NOMO-1 treated with dmso at 0.1 percent for 144 hours (cell line): Measurements from ENCODE around the gene FBXW12.
"Not testable (repeated sequence)": the region's sequence is repeated elsewhere in the genome, so short reads cannot be mapped to it uniquely, and the experiment has no call there.

Experiments used
- DNase-seq: peaks from one replicate; lab custom pipeline; 2025; ENCODE audit not compliant: unreplicated experiment; lab: John Stamatoyannopoulos, UW

FBXW12 gene

DNA sequence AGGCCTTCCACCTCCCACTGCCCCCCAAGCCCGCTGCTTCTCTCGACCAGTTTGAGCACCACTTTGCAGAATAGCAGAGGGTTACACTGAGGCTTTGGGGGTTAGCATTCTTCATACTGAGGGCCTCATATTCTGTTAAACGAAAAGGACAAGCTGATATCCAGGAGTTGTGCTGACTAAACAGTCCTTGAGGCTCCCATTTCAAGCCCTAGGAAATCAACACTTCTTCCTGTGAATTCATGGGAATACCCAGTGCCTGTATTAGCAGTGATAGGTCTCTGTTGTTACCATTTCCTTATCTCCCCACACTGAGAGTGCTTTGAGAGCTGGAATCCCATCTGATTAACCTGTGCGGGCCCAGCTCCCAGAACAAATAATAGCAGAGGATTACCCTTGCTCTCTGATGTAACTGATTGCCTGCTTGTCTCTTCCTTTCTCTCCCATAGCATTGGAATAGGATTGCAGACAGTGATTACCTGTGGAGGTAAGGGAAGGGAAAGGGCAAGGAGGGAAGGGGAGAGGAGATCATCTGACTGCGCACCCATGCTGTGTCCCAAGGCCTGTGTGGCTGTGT lies 930 bp downstream of the FBXW12 start:
- DNase-seq = no peak

DNA sequence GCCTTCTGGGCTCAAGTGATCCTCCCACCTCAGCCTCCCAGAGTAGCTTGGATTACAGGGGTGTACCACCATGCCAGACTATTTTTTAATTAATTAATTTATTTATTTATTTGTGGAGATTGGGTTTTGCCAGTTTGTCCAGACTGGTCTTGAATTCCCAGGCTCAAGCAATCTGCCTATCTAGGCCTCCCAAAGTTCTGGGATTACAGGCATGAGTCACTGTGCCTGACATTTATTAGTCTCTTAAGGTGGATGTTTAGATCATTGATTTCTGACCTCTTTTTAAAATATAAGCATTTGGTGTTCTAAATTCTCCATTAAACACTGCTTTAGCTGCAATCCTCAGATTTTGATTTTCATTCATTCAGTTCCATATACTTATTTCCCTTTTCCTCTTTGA lies 15.6 kb downstream of the FBXW12 start:
- no peak for DNase-seq

DNA sequence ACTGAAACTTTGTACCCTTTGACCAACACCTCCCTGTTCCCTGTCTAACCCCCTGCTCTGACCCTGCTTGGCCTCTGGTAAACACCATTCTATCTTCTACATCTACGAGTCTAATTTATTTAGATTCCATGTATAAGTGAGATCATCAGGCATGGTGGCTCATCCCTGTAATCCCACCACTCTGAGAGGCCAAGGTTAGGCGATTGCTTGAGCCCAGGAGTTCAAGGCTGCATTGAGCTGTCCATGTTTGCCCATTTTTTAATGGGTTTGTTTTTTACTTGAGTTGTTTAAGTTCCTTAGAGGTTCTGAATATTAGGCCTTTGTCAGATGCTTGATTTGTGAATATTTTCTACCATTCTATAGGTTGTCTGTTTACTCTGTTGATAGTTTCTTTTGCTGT lies 16.9 kb downstream of the FBXW12 start:
- no peak for DNase-seq

DNA sequence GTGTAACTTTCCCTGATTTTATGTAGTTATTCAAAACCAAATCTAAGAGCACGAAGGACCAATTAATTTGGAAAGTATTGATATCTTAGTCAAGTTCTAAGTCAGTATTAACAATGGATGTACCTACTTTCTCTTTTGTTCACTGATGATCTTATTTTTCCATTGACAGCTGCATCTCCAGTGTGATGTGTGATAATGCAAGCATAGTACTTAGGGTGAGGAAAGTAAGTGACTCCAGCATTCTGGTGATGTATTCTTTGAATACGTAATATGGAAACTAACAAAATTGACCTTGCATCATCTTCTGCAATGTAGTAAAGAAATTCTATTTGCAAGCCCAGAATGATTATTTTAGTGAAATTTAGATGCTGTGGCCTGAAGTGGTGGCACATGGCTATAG lies 22.4 kb downstream of the FBXW12 start:
- DNase-seq = no peak

DNA sequence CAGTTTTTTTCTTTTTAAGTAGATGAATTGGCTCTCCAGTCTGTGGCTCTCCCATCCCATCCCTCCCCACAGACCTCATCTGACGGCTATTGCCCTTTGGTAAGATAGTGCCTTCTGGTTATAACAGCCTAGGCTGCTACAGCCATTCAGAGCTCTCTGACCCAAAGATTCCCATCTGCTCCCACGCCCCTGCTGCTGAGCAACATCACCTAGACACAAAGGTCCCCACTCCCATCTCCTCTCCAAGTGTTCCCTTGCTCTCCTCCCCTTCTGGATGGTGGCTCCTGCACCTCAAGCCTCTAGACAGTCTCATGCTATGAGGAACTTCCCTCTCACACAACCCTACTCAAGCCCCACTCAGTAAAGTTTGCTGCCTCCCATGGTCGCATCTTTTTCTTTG lies 23.7 kb downstream of the FBXW12 start:
- DNase-seq = no peak

DNA sequence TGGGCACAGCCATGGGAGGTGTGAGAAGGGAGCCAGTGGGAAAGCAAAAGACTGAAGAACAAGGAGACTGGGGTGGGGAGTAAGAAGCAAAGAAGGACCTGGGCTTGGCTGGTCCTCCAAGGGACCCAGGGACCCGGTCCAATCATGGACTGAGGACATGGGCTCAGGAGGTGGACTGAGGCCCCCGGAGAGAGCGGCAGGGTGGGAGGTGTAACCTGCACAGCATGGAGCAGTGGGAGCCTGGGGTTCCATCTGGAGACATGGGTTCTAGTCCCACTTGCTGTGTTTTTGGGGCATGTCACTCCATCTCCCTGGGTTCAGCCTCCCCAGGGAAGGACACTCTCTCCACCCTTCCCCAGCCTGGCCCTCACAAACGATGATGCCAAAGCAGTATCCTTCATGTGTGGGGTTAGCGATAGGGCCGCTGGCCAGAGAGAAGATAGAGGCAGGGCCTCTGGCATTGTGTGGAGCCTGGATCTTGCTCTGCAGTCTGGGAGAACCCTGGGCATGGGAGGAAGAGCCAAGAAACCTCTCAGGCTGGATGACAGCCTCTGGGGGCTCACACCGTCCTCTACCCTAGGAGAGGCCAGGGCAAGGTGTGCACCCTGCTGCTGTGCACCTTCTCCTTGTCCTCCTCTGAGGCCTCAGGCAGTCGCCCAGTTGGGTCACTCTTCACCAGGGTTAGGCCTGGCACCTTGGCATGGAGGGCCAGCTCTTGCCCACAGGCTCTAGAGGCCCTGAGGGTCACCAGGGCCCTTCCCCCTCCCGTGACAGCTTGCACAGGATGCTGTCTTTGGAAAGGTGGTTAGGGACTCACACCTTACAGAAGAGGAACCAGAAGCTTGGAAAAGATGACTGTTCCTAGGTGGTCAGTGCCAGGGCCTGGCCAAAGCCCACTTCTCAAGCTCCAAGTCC lies 26.0 kb downstream of the FBXW12 start:
- no peak for DNase-seq

DNA sequence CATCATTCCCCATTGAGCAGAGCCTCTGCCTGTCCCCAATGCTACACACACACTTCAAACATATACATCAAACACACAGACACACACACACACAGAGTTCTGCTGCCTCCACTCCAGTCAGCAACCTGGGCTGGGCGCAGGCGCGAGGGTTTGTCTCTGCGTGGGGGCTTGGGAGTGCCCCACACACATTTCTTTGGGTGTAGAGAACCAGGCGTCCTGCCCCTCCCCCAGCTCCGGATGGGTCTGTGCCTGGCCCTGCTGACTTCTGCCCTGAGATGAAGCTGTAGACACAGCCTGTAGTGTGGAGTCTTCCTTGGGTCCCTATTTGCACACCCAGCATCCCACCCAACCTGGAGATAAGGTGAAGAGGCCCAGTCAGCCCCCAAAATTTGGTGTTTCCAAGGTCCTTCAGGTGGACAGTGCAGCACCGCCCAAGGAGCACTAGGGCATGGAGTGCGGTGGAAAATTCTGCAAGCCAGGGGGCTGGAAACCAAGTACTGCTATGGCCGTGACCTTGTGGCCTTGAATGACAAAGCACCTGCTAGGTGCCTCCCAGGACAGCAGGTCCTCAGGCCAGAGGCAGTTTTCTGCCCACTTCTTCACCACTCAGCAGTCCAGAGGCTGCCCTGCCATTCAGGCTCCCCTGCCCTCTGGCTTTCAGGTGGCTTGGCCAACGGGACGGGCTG lies 26.8 kb downstream of the FBXW12 start:
- no peak for DNase-seq

DNA sequence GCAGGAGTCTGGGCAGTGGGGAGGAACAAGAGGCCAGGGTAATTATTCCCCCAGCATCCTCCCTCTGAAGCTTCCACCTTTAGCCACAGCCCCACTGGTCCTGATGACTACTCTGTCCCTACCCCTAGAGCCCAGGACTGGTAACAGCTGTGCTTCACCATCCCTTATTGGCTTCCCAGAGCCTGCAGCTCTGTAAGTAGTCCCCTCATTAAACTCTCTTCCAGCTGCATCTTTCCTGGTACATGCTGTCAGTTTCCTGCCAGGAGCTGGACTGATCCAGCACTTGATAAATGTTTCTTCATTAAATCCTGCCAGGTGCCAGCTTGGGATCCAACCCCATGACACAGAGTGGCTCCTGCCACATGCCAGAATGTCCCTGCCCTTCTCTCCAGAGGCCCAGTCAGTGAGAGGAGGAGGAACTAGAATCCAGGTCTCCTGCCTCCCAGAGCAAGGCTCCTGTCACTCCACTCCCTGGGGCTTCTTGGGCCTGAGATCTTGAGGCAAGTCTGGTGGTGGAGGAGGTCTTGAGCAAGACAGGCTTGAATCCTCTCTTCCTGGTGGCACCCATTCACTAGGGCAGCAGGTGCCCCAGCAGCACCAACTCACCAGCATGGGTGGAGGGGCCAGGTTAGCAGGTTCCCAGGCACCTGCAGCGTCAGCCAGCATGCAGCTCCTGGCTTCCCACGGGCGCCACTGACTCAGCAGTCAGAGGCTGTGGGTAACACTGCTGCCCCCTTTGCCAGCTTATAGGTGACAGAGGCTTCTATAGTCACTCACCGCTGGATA lies 27.6 kb downstream of the FBXW12 start:
- DNase-seq = no peak

DNA sequence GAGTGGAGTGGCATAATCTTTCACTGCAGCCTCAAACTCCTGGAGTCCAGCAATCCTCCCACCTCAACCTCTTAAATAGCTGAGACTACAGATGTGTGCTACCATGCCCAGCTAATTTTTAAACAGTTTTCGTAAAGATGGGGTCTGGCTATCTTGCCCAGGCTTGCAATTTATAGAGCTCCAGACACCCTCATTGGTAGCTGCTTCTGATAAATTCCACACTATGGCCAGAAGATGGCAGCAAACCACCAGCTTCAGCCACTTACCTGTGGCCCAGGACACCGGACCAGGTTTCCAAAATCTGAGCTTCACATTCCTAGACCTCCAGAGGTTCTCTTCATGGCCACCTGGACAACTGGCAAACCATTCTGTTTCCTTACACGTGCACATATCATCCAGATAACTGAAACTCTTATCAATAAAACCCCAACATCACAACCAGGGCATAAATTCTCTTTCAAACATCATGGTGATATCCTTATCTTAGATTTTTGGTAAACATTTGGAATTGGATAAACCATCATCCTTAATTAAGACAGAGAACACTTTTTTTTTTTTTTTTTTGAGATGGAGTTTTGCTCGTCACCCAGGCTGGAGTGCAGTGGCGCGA lies 28.9 kb downstream of the FBXW12 start:
- DNase-seq = peak; percentile 16

DNA sequence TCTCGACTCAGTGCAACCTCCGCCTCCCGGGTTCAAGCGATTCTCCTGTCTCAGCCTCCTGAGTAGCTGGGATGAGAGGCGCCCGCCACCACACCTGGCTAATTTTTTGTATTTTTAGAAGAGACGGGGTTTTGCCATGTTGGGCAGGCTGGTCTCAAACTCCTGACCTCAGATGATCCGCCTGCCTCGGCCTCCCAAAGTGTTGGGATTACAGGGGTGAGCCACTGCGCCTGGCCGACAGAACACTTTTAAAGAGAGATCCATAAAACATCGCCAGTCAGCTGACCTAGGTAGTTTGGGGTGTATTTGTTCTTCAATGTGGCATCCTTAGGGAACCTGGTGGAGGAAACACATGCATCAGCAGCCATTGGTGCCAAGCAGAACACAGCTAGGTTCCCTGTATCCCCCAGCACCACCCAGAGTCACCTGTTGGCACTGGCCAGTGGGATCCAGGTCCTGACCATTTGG lies 29.4 kb downstream of the FBXW12 start:
- DNase-seq = not testable (repeated sequence)

DNA sequence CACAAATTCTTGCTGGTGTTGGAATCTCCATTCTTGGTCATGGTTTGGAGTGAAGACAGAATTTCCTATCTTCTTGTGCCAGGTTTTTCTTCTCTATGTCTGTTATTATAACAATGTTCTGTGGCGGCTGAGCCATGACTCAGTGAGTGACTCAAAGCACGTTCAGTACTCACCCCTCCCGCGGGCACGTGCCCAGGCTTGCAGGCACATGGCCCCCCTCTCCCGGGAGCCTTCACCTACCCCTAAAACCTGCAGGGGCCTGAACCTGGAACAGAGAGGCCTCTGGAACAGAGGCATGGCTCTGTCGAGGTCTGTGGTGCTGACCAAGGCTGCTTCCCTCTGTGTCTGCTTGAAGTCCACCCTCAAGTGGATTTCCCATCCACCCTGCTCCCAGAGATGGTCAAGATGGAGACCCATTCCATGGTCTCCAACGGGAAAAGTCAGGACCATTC lies 30.3 kb downstream of the FBXW12 start:
- no peak for DNase-seq

DNA sequence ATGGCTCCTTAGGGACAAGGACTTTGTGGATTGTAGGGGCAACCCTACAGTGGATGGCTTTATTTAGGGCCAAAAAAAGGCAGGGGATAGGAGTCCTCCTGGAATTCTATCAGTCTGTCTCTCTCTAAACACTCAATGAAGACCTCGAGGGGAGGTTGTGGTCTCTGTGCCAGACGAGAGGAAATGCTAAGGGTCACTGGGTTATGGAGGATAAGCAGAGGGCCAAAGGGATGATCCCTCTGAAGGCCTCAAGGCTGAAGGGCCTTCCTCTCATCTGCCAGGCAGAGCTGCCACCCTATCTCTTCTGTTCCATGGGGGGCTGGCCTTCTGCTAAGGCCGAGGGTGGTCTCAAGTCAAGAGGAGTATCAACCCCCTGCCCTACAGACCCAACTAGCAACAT lies 30.9 kb downstream of the FBXW12 start:
- no peak for DNase-seq

DNA sequence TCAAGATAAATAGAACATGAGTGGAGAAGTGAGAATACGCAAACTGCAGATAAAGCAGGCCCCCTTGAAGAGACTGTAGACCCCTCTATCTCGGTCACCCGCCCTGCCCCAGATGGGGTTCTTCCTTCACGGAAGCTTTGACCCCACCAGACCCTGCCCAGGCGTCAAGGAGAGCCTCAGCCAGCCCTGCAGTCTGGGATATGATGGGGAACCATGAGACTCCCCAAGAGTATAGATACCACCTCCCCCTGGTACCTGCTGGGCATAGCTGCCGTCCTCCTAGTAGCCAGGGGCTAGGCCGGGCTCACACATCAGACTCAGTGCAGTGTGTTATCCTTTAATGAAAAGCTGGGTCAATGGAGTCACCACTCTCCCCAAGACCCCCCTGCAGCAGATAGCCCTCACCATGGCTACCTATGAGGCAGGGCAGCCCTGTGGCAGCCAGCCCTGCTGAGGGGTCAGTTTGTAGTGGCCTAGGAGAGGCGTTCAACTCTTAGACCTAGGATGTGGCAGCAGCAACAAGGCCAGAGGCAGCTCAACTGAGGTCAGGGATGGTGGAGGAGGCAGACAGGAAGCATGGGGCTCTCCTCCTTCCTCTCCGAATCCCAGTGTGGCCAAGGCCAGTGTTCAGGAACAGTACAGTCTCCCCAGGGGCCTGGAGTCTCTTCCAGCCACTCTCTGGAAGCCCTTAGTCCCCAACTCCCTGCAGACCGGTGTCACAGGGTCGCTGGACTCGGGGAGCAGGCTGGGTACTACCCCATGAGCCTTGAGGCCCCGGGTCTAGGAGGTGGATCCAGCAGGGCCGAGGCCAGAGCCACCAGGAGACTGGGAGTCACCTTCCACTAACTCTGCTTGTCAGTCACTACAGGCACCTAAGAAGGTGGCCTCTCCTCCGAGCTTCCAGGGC lies 31.8 kb downstream of the FBXW12 start:
- DNase-seq = no peak

DNA sequence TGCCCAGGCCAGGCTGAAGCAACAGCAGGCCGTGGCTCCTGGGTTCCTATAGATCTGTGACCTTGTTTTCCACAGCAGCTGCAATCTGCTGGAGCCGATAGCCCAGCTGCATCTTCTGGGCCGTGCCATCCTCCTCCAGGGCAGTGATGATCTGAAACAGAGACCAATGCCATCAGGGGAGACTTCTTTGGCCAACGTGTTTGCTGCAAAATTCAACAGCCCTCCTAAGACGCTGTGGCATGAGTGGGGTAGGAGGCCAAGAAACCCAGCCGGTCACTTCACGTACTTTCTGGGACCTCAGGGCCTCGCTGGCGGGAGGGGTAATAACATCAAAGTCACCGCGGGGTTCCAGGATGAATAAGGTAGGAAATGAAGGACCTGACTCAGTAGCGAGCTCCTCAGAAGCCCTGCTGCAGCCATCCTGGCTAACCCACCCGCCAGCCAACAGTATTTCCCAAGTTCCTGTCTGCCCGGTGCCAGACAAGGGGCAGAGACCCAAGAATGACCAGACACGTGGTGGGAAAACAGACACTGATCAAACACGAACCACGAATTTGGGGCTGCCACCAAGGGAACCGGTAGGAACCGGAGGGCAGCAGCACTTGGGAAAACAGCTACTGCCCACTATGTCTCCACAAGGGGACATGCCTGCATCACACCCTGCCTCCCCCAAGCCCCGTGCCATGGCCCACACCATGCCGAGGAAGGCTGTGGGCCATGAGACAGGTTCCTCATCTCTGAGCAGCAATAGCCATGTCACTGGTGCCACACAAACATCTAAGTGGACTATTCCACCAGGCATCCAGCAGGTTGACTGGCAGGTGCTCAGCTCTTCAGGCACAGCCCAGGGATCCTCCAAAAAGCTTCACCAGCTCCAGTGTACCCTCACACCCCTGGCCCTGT lies 32.7 kb downstream of the FBXW12 start:
- no peak for DNase-seq

DNA sequence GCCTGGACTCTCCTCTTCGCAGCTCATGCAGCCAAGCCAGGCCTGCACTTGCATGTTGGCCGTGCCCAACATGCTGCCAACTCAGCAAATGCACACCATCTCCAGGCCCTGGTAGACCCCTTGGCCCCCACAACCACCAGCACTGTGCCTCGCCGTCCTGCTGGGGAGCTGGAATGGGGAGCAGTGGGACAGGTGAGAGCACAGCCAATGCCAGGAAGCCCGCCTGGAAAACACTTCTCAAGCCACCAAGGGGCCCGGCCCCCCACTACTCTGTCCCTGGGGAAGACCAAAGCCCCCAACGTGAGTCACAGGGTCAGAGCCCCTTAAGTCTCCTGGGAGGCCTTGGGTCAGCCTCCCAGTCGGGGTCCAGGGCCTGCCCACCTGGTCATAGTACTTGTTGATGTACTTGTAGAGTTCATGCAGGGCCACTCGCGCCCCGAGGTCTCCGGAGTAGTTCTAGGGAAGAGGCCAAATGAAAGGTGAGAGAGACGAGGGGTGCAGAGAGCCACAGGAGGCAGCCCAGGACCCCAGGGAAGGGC lies 33.4 kb downstream of the FBXW12 start:
- DNase-seq = no peak

DNA sequence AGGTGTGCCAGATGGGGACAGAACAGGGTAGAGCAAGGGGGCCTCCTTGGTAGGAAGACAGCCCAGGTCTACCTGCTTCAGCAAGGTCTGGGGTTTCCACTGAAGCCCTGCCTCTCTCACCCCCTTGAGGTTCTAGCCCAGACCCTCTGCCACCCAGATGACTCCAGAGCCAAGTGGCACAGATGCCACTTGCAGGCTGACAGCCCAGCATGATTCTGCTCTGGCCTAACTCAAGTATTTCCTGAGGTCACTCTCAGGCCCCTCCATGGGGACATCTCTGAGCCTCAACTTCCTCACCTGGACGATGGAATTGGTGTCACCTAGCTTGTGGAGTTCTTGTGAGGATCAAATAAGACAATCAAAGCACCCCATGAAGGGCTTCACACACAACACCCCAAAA lies 34.0 kb downstream of the FBXW12 start:
- DNase-seq = no peak

DNA sequence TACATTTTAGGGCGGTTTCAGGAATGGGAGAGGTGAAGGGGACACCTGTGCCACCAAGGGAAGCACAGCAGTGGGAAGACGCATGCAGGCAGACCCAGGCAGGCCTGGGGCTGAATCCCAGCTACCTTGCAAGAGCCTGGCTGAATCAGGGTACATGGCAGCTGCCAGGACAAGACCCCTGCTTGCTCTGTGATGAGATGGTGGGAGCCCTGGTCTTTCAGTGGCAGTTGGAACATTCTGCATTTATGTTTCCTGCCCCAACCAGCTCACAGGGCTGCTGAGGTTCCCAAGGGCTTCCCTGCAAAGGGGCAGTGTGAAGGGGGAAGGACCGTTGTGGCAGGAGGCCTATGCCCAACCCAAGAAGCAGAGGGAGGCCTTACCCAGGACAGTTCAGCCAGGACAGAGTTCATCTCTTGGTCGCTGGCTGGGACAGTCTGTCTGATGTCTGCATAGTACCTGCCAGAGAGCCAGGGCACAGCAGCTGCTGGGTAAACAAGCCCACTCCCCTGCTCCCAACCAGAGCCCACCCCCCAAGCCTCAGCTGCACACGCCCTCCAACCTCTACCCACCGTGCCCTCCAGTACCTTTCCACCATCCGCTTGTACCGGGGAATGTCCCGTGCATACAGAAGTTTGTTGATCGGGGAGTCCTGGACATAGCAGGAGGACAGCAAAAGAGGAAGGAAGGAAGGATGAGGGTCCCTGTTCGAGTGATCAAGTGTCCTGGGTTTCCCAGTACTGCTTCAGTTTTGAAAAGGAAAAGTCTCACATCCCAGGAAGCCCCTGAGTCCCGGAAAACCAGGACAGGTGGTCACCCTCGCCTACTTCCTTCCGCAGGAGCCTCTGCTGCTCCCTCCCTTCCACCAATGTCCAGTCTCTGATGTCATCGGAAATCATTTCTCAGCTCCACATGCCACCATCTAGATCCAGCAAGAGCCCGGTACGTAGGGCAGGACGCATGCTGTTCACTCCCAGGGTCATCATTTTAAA lies 34.7 kb downstream of the FBXW12 start:
- no peak for DNase-seq
